Activated CD4-positive, alpha-beta T cell treated with anti-CD3 and anti-CD28 coated beads, Interleukin-2, amount 10 ng/mL, durations not matched to agents 7 days and 5 days (primary cell): ENCODE measurements around the gene TMEM220. TPM values are rescaled to one million over a fixed set of nuclear protein-coding genes. Genes with fewer than 3 reads are reported as not detected.
A peak's percentile ranks its signal among the peaks of the same experiment; 100 is the strongest.
"Not testable (repeated sequence)": the region's sequence is repeated elsewhere in the genome, so short reads cannot be mapped to it uniquely, and the experiment has no call there.

Experiments
- CTCF ChIA-PET: fragments of 350-600 bp; sonication (Branson Sonifier 250); formaldehyde crosslinking; loops from one replicate; lab custom pipeline; 2021; ENCODE audit warnings: antibody characterized with exemption; lab: Charles Lee
- POLR2A ChIA-PET: fragments of 350-600 bp; sonication (Branson Sonifier 250); formaldehyde crosslinking; loops from one replicate; lab custom pipeline; 2021; ENCODE audit warnings: antibody characterized with exemption; lab: Charles Lee
- DNase-seq: peaks from one replicate; pipeline ENCODE4 v3.0.0-alpha.2; 2020
- H3K27ac Mint-ChIP-seq: one replicate; pipeline ENCODE4 v1.8.0; 2021; ENCODE audit warnings: mild to moderate bottlenecking, moderate library complexity, mixed read lengths
- H3K27me3 Mint-ChIP-seq: one replicate; pipeline ENCODE4 v1.8.0; 2021; ENCODE audit warnings: mixed read lengths
- H3K36me3 Mint-ChIP-seq: one replicate; pipeline ENCODE4 v1.8.0; 2021; ENCODE audit warnings: low read depth, mixed read lengths
- H3K4me1 Mint-ChIP-seq: one replicate; pipeline ENCODE4 v1.8.0; 2021; ENCODE audit warnings: mixed read lengths
- H3K4me3 Mint-ChIP-seq: one replicate; pipeline ENCODE4 v1.8.0; 2021; ENCODE audit warnings: mild to moderate bottlenecking, moderate library complexity, mixed read lengths
- H3K9me3 Mint-ChIP-seq: one replicate; pipeline ENCODE4 v1.8.0; 2021; ENCODE audit warnings: mixed read lengths
- total RNA-seq, 2 experiments: library from RNA; stranded (reverse); gene quantifications; one replicate each; pipeline ENCODE4 v1.2.3, GENCODE V29; 2021

Gene TMEM220
- total RNA-seq, 2 experiments from 2014 or later, result 0.42 to 0.50 TPM

- Mint-ChIP-seq H3K27ac (no peak overlapping the region), H3K4me1 (peaks cover 15% of the 10 kb centered on the region), H3K9me3 (no peaks in the 10 kb centered on the region), H3K36me3 (no peaks in the 10 kb centered on the region), H3K4me3 (no peak overlapping the region), H3K27me3 (peaks cover 3% of the 10 kb centered on the region)
- DNase-seq, result no peak
- ChIA-PET POLR2A (no interaction called here), CTCF (no interaction called here)
Observed at GRCh38 chr17:10733666-10734065, 3.8 kb upstream of the TMEM220 start.

- H3K27me3 Mint-ChIP-seq, H3K27ac Mint-ChIP-seq, POLR2A ChIA-PET, DNase-seq, H3K4me3 Mint-ChIP-seq, H3K36me3 Mint-ChIP-seq, H3K9me3 Mint-ChIP-seq: not testable (repeated sequence)
- H3K4me1 Mint-ChIP-seq, result peaks cover 13% of the 10 kb centered on the region
- CTCF ChIA-PET, result interaction anchor here (0.7 kb wide), 1 partner anchor 23 kb away, joined by 3 read pairs; no protein-coding TSS in a partner anchor
Observed at GRCh38 chr17:10732121-10732520, 2.3 kb upstream of the TMEM220 start.

- no peak for DNase-seq
- Mint-ChIP-seq H3K27me3 (peaks cover 3% of the 10 kb centered on the region), H3K4me3 (peak overlapping the region; percentile 87), H3K9me3 (no peaks in the 10 kb centered on the region), H3K36me3 (no peaks in the 10 kb centered on the region), H3K4me1 (peaks cover 11% of the 10 kb centered on the region), H3K27ac (no peak overlapping the region)
- ChIA-PET POLR2A (no interaction called here), CTCF (no interaction called here)
Observed at GRCh38 chr17:10731408-10731879, 1.6 kb upstream of the TMEM220 start.

- Mint-ChIP-seq H3K27ac (peak overlapping the region; percentile 71), H3K4me3 (peak overlapping the region; percentile 87), H3K4me1 (peaks cover 14% of the 10 kb centered on the region)
- CTCF ChIA-PET, H3K36me3 Mint-ChIP-seq, POLR2A ChIA-PET, H3K9me3 Mint-ChIP-seq, H3K27me3 Mint-ChIP-seq, DNase-seq: not testable (repeated sequence)
Observed at GRCh38 chr17:10730247-10730646, 424 bp upstream of the TMEM220 start.

- no peaks in the 10 kb centered on the region for H3K27me3 Mint-ChIP-seq
- POLR2A ChIA-PET, result no interaction called here
- H3K36me3 Mint-ChIP-seq, result no peaks in the 10 kb centered on the region
- CTCF ChIA-PET, result no interaction called here
- H3K4me3 Mint-ChIP-seq, result no peak overlapping the region
- no peaks in the 10 kb centered on the region for H3K9me3 Mint-ChIP-seq
- H3K4me1 Mint-ChIP-seq, result peaks cover 14% of the 10 kb centered on the region
- DNase-seq, result no peak
- H3K27ac Mint-ChIP-seq, result no peak overlapping the region
Observed at GRCh38 chr17:10728331-10728892, 1.4 kb downstream of the TMEM220 start.

GRCh38 chr17:10727192-10727591 is 2.6 kb downstream of the TMEM220 start:
- no peak overlapping the region for H3K4me3 Mint-ChIP-seq
- POLR2A ChIA-PET, result no interaction called here
- H3K27ac Mint-ChIP-seq, result no peak overlapping the region
- peaks cover 14% of the 10 kb centered on the region for H3K4me1 Mint-ChIP-seq
- no peak for DNase-seq
- H3K27me3 Mint-ChIP-seq, result no peaks in the 10 kb centered on the region
- no peaks in the 10 kb centered on the region for H3K36me3 Mint-ChIP-seq
- H3K9me3 Mint-ChIP-seq, result no peaks in the 10 kb centered on the region
- CTCF ChIA-PET, result no interaction called here

GRCh38 chr17:10726196-10726595 is 3.6 kb downstream of the TMEM220 start:
- Mint-ChIP-seq H3K9me3 (no peaks in the 10 kb centered on the region), H3K4me1 (peaks cover 14% of the 10 kb centered on the region), H3K36me3 (no peaks in the 10 kb centered on the region), H3K4me3 (no peak overlapping the region), H3K27me3 (no peaks in the 10 kb centered on the region), H3K27ac (no peak overlapping the region)
- POLR2A ChIA-PET, result no interaction called here
- no peak for DNase-seq
- CTCF ChIA-PET, result no interaction called here

- H3K4me3 Mint-ChIP-seq, result no peak overlapping the region
- no peak for DNase-seq
- no peak overlapping the region for H3K27ac Mint-ChIP-seq
- no peaks in the 10 kb centered on the region for H3K36me3 Mint-ChIP-seq
- ChIA-PET CTCF (no interaction called here), POLR2A (no interaction called here)
- H3K9me3 Mint-ChIP-seq, result no peaks in the 10 kb centered on the region
- no peaks in the 10 kb centered on the region for H3K27me3 Mint-ChIP-seq
- H3K4me1 Mint-ChIP-seq, result peaks cover 7% of the 10 kb centered on the region
Observed at GRCh38 chr17:10725262-10725661, 4.6 kb downstream of the TMEM220 start.

- POLR2A ChIA-PET, result no interaction called here
- no peak for DNase-seq
Observed at GRCh38 chr17:10724546-10725195, 5.2 kb downstream of the TMEM220 start.

GRCh38 chr17:10718547-10718946 is 11.3 kb downstream of the TMEM220 start:
- no peaks in the 10 kb centered on the region for H3K4me1 Mint-ChIP-seq
- no peak for DNase-seq
- no peaks in the 10 kb centered on the region for H3K9me3 Mint-ChIP-seq
- H3K27ac Mint-ChIP-seq, result no peak overlapping the region
- H3K4me3 Mint-ChIP-seq, result no peak overlapping the region
- peaks cover 3% of the 10 kb centered on the region for H3K36me3 Mint-ChIP-seq
- ChIA-PET POLR2A (no interaction called here), CTCF (interaction anchor here (1.3 to 1.5 kb wide), 2 partner anchors 19 to 44 kb away, joined by 3 read pairs; no protein-coding TSS in a partner anchor)
- no peaks in the 10 kb centered on the region for H3K27me3 Mint-ChIP-seq

More at GRCh38 chr17:10724546-10725195, 5.2 kb downstream of the TMEM220 start:
- Mint-ChIP-seq H3K9me3 (no peaks in the 10 kb centered on the region), H3K36me3 (no peaks in the 10 kb centered on the region), H3K27me3 (no peaks in the 10 kb centered on the region), H3K27ac (no peak overlapping the region), H3K4me1 (peaks cover 4% of the 10 kb centered on the region), H3K4me3 (no peak overlapping the region)
- CTCF ChIA-PET, result no interaction called here

- no peaks in the 10 kb centered on the region for H3K4me1 Mint-ChIP-seq
- POLR2A ChIA-PET, result no interaction called here
- no peak overlapping the region for H3K4me3 Mint-ChIP-seq
- DNase-seq, result no peak
- H3K9me3 Mint-ChIP-seq, result no peaks in the 10 kb centered on the region
- CTCF ChIA-PET, result no interaction called here
- H3K36me3 Mint-ChIP-seq, result peaks cover 18% of the 10 kb centered on the region
- H3K27me3 Mint-ChIP-seq, result no peaks in the 10 kb centered on the region
- H3K27ac Mint-ChIP-seq, result no peak overlapping the region
Observed at GRCh38 chr17:10716218-10716617, 13.6 kb downstream of the TMEM220 start.

- Mint-ChIP-seq H3K27me3 (no peaks in the 10 kb centered on the region), H3K36me3 (peaks cover 41% of the 10 kb centered on the region), H3K4me1 (peaks cover 5% of the 10 kb centered on the region), H3K9me3 (no peaks in the 10 kb centered on the region), H3K4me3 (no peak overlapping the region), H3K27ac (no peak overlapping the region)
- no peak for DNase-seq
- ChIA-PET CTCF (no interaction called here), POLR2A (no interaction called here)
Observed at GRCh38 chr17:10713318-10713717, 16.5 kb downstream of the TMEM220 start.

GRCh38 chr17:10705727-10706126 is 24.1 kb downstream of the TMEM220 start:
- Mint-ChIP-seq H3K4me1 (peaks cover 49% of the 10 kb centered on the region), H3K4me3 (no peak overlapping the region), H3K27me3 (no peaks in the 10 kb centered on the region), H3K27ac (peak overlapping the region; percentile 6), H3K36me3 (peaks cover 54% of the 10 kb centered on the region), H3K9me3 (no peaks in the 10 kb centered on the region)
- DNase-seq, result no peak
- ChIA-PET CTCF (interaction anchor here (1.4 kb wide), 1 partner anchor 31 kb away, joined by 4 read pairs; no protein-coding TSS in a partner anchor), POLR2A (no interaction called here)
